GM20431 (cell line): ENCODE data around the gene KHNYN.
"Not testable (repeated sequence)": the region's sequence is repeated elsewhere in the genome, so short reads cannot be mapped to it uniquely, and the experiment has no call there.

ENCODE experiments used
- in situ Hi-C: fragments of 300-500 bp; cut with MseI, MboI; formaldehyde crosslinking; loops from one replicate; pipeline ENCODE4 v1.15.0; 2020; ENCODE audit warnings: low sequenced_read_pairs; ENCODE audit not compliant: unreplicated experiment

Gene KHNYN

GRCh38 chr14:24435998-24436354 is 6.2 kb downstream of the KHNYN start:
- in situ Hi-C loops = loop anchor here (10.0 kb wide), 1 partner anchor 101 kb away; the partner anchor contains the start of genes ADCY4 and RIPK3

DNA sequence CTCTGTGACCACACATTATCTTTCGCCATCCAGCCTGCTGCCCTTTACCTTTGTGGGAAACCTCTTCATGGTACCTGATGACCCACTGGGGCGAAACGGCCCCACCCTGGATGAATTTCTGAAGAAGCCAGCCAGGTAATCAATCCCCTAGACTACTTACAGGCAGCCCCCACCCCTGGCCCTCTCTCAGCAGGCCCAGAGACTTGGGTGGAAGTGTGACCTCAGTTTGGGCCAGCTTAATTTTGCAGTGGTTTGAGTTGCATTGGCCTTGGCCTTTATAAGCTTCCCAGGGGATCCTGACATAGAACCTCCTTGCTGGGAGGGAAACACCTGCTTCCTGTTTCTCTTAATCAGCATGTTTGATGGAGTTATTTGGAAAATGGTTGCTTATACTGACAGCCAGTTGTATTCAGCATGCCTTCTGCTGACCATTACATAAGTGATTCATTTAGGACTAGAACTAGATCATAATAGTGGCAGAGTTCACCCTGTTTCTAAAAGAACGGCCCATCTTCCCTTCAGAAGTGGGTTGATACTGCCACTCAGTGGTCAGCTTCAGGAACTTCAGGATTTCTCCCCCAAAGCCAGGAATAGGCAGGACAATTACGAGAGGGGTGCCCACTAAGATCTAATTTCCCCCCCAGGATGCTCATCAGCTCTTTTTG is 6.7 kb downstream of the KHNYN start:
- in situ Hi-C loops = loop anchor here (10.0 kb wide), 1 partner anchor 102 kb away; the partner anchor contains the start of genes ADCY4 and RIPK3

GRCh38 chr14:24437020-24437735 is 7.4 kb downstream of the KHNYN start:
- in situ Hi-C loops = loop anchor here (10.0 kb wide), 1 partner anchor 102 kb away; the partner anchor contains the start of genes ADCY4 and RIPK3

GRCh38 chr14:24437736-24438067 is 7.9 kb downstream of the KHNYN start:
- in situ Hi-C loops = loop anchor here (10.0 kb wide), 1 partner anchor 103 kb away; the partner anchor contains the start of genes ADCY4 and RIPK3

DNA sequence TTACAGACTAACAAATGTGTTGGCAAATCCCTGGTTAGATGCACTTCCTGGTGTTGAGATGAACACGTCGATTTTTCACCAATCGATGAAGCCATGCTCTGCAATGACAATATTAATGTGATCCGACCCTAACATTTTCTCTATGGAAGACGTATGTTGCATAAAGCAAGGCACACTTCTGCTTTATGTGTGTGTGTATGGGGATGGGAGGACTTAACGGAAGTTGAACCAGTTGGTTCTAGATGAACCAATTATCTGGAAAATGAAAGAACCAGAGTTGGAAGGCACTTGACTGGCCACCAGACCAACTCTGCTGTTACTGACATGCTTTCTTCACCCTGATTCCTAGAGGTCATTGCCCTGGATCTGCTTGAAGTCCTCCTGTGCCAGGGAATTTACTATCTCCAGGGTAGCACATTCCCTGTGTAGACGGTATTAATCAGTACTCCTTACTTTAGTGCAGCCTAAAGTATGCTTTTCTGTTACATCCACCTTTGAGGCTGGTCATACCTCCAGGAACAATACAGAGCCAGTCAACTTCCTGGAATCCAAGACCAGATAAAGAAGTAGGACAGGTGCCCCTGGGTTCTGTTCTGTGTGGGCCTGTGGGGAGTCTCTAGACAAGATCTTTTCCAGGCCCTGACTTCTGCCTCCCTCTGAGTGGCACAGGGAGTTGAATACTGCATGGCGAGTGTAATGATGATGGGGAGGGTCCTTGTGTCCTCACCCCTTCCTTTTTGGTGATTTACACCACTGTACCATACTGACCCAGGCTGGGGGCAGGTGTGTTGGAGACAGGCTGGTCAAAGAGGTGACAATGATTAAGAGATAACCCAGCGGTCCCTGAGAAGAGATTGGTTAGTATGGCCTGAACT is 8.7 kb downstream of the KHNYN start:
- in situ Hi-C loops = loop anchor here (10.0 kb wide), 1 partner anchor 104 kb away; the partner anchor contains the start of genes ADCY4 and RIPK3

DNA sequence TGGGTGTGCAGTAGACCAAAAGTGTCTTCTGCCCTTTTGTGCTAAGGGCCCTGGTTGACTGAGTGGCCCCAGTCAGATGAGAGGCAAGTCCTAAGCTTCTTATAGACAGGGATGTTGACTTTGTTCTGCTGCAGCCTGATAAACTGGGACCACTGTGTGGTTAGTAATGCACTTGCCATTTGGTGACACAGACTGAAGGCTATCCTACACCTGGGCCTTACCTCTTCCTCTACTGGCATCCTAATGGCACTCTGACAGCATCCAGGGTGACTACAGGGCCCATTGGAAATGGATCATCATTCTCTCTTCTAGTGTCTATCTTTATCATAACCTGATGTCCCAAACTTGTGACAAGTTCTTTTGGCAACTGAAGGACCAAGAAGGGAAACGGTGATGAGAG is 9.5 kb downstream of the KHNYN start:
- in situ Hi-C loops = loop anchor here (10.0 kb wide), 1 partner anchor 104 kb away; the partner anchor contains the start of genes ADCY4 and RIPK3

GRCh38 chr14:24439830-24440605 is 10.3 kb downstream of the KHNYN start:
- in situ Hi-C loops = loop anchor here (10.0 kb wide), 1 partner anchor 105 kb away; the partner anchor contains the start of genes ADCY4 and RIPK3

DNA sequence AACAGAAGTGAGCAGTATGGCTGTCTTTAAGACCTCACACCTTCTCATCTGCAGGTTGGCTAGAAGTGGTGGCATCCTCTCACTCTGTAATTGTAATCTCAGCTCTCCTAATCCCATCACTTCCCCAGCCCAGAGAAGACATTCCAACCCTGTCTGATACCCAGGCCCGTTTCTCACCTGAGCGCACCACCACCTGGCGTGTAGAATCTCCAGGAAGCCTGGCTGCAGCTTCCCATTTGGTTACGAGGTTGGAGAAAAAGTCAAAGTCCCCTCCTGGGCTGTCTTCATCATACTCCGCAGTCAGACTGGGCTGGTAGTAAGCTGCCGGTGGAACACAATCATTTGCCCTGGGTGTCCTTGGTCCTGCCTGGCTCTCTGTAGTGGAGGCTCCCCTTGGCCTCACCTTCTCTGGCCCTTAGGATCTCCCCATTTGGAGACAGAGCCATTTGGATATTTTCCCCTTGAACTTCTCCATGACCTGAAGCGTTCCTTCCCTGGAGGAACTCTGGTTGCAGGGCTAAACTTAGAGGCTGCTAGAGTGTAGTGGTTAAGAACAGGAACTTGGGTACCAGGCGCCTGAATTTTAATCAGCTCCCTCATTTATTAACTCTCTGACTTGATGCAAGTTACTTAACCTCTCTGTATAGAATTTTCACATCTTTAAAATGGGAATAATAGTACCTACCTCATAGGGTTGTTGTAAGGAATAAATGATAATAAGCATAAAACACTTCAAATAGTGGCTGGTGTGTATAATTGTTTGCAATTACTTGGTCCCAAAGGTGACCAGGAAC is 11.0 kb downstream of the KHNYN start:
- in situ Hi-C loops = no loop called here

- in situ Hi-C loops = no loop called here
Observed at GRCh38 chr14:24441485-24441884, 11.7 kb downstream of the KHNYN start.

- in situ Hi-C loops = no loop called here
Observed at GRCh38 chr14:24441904-24442239, 12.1 kb downstream of the KHNYN start.

- in situ Hi-C loops = no loop called here
Observed at GRCh38 chr14:24442240-24443052, 12.7 kb downstream of the KHNYN start, which contains the start of gene SDR39U1. SDR39U1 (minus strand) TSS chr14:24442776; CDS start chr14:24442769, 7 bp downstream.

DNA sequence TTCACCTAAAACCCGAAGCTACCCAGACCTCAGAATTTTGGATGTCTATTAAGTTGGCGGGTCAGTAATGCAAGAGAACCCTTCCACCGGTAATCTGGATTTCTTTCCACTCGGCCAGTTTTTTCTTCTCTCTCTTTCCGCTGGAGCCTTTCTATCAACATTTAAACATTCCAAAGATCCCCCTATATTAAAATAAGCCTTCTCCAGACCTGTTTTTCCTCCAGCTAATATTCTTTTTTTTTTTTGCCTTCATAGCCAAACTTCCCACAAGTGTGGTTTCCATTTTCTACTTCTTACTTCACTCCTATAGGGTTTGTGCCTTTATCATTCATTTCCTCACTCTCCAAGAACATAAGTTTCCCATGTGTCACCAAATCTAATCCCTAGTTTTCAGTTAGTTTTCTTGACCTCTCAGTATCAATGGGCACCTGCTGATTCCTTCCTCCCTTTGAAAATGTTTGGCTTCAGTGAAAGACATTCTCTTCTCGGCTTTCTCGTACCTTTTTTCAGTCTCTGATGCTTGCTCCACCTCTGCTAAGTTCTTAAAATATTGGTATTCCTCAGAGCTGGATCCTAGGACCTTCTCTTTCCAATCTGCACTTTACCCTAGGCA is 13.4 kb downstream of the KHNYN start:
- in situ Hi-C loops = no loop called here

GRCh38 chr14:24450828-24451227 is 21.1 kb downstream of the KHNYN start:
- in situ Hi-C loops = not testable (repeated sequence)

DNA sequence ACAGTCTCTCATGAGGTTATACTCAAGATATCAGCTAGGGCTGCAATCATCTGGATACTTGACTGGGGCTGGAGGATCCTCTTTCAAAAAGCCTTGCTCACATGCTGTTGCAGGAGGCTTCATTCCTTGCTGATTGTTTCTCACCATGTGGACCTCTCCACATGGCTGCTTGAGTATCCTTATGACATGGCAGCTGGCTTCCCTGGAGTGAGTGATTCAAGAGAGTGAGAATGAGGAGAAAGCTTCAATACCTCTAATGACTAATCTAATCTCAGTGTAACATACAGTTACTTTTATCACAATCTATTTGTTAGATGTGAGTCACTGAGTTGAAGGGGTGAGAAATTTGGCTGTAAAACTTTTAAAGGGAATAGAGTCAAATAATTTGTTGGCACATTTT is 27.2 kb downstream of the KHNYN start:
- in situ Hi-C loops = no loop called here

DNA sequence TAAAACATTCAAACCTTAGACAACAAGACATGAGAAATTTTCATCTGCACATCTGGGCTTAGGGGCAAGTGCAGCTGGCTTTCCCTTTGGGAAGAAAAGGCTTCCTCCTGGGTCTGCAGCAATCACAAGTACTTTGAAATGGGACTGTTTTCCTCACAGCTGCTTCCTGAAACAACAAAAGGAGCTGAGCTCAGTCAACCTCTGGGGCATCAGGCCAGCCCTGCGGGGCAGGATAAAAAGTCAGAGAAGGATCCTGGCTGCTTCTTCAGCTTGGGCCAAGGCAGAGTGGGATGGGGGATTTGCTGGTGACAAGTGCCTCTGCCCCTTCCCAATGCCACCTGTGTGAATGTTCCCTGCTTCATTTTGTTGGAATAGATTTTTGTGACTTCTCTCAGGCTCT is 29.0 kb downstream of the KHNYN start:
- in situ Hi-C loops = no loop called here

- in situ Hi-C loops = no loop called here
Observed at GRCh38 chr14:24459331-24459730, 29.6 kb downstream of the KHNYN start.

- in situ Hi-C loops = no loop called here
Observed at GRCh38 chr14:24461336-24461735, 31.6 kb downstream of the KHNYN start.
